HCT116 (cell line): ENCODE measurements around the gene INPP5J. TPM values are rescaled to one million over a fixed set of nuclear protein-coding genes. Genes with fewer than 3 reads are reported as not detected.

ENCODE experiments used
- ATAC-seq: fragments of 200-7000 bp; cut with Tn5 transposase; 2 replicates; pipeline ENCODE4 v1.9.1; 2020; ENCODE audit warnings: mild to moderate bottlenecking, moderate library complexity
- BruUV-seq: library from RNA; stranded (reverse); fragments of 400-500 nt; replicated peaks from 2 replicates; lab custom pipeline; 2021; lab: Mats Ljungman, UMichigan
- CTCF ChIA-PET: fragments of 300-600 bp; sonication (Branson Sonifier 250); formaldehyde crosslinking; loops from one replicate; lab custom pipeline; 2021; ENCODE audit warnings: antibody characterized with exemption; lab: Charles Lee
- POLR2A ChIA-PET: fragments of 300-600, 350-600 bp; sonication (Branson Sonifier 250); formaldehyde crosslinking; loops from one replicate; lab custom pipeline; 2021; ENCODE audit warnings: antibody characterized with exemption; lab: Charles Lee
- RAD21 ChIA-PET, 2 experiments: fragments of 300-600 bp; sonication (Branson Sonifier 250); formaldehyde crosslinking; loops; one replicate each; lab custom pipeline; 2023; ENCODE audit warnings: low total read pairs in 2 of 2; ENCODE audit not compliant: uncharacterized antibody in 2 of 2, unreplicated experiment in 2 of 2, low non-redundant PET in 1 of 2; lab: Charles Lee
- DNase-seq: peaks from one replicate; pipeline ENCODE4 v3.0.0-alpha.2; 2010; ENCODE audit warnings: low read depth, low spot score
- H2AFZ ChIP-seq: fragments of 200-600 bp; shearing (Covaris generic), sonication (generic); 2 replicates; pipeline ENCODE4 v1.6.1; 2017; ENCODE audit warnings: low read depth, mixed run types, mixed read lengths, antibody characterized with exemption, low read length; ENCODE audit not compliant: poor library complexity, severe bottlenecking
- H3K27ac ChIP-seq: 2 replicates; pipeline ENCODE4 v1.5.1; 2012; ENCODE audit warnings: low read depth, low read length
- H3K27me3 ChIP-seq: fragments of 200-600 bp; sonication (generic); 2 replicates; pipeline ENCODE4 v1.6.1; 2016; ENCODE audit warnings: mixed run types, low read length, mixed read lengths; ENCODE audit not compliant: insufficient read depth
- H3K36me3 ChIP-seq, 2 experiments: fragments of 200-500 bp in 1 of 2; fragments of 200-600 bp in 1 of 2; sonication (Bioruptor generic) in 1 of 2; sonication (generic) in 1 of 2; 2 replicates each; pipeline versions ENCODE4 v1.5.1 to v1.6.1; 2014 to 2016; ENCODE audit warnings: low read length in 2 of 2, inconsistent platforms in 1 of 2, mixed read lengths in 1 of 2, mixed run types in 1 of 2; ENCODE audit not compliant: insufficient read depth in 2 of 2, control insufficient read depth in 1 of 2
- H3K4me1 ChIP-seq, 2 experiments: fragments of 200-600 bp in 1 of 2; sonication (generic) in 1 of 2; 2 replicates each; pipeline versions ENCODE4 v1.5.1 to v1.6.1; 2012 to 2017; ENCODE audit warnings: low read length in 2 of 2, inconsistent platforms in 1 of 2, mild to moderate bottlenecking in 1 of 2, mixed read lengths in 1 of 2, mixed run types in 1 of 2, moderate library complexity in 1 of 2; ENCODE audit not compliant: insufficient read depth in 2 of 2, control insufficient read depth in 1 of 2
- H3K4me2 ChIP-seq: fragments of 200-600 bp; sonication (generic); 2 replicates; pipeline ENCODE4 v1.6.1; 2017; ENCODE audit warnings: mixed run types, low read length, mixed read lengths
- H3K4me3 ChIP-seq, 2 experiments: fragments of 200-600 bp in 1 of 2; sonication (generic) in 1 of 2; replicated peaks in 1 of 2; 2 replicates each; pipeline ENCODE4 v1.5.1; 2011 to 2016; ENCODE audit warnings: low read length in 2 of 2, control low read depth in 1 of 2, low read depth in 1 of 2, mild to moderate bottlenecking in 1 of 2, mixed read lengths in 1 of 2, mixed run types in 1 of 2
- H3K79me2 ChIP-seq: fragments of 200-600 bp; sonication (generic); 2 replicates; pipeline ENCODE4 v1.6.1; 2017; ENCODE audit warnings: mild to moderate bottlenecking, mixed run types, low read length, moderate library complexity, mixed read lengths; ENCODE audit not compliant: insufficient read depth
- H3K9ac ChIP-seq: fragments of 200-600 bp; sonication (generic); 2 replicates; pipeline ENCODE4 v1.6.1; 2016; ENCODE audit warnings: low read length, mixed read lengths
- H3K9me2 ChIP-seq: fragments of 200-600 bp; sonication (generic), shearing (Covaris generic); 2 replicates; pipeline ENCODE4 v1.6.1; 2017; ENCODE audit warnings: mixed run types, mild to moderate bottlenecking, moderate library complexity; ENCODE audit not compliant: insufficient read depth
- H3K9me3 ChIP-seq, 2 experiments: fragments of 200-500 bp in 1 of 2; fragments of 200-600 bp in 1 of 2; sonication (Bioruptor generic) in 1 of 2; sonication (generic) in 1 of 2; 2 replicates each; pipeline ENCODE4 v1.6.1; 2014 to 2017; ENCODE audit warnings: low read length in 2 of 2, mixed read lengths in 2 of 2, inconsistent platforms in 1 of 2, low read depth in 1 of 2, mild to moderate bottlenecking in 1 of 2, mixed run types in 1 of 2, moderate library complexity in 1 of 2; ENCODE audit not compliant: control insufficient read depth in 1 of 2, insufficient read depth in 1 of 2
- H4K20me1 ChIP-seq: fragments of 200-600 bp; sonication (generic), shearing (Covaris generic); 2 replicates; pipeline ENCODE4 v1.6.1; 2017; ENCODE audit warnings: mixed run types, mild to moderate bottlenecking, moderate library complexity; ENCODE audit not compliant: insufficient read depth
- CTCF ChIP-seq, 3 experiments: fragments of 200-600 bp in 1 of 3; sonication (generic) in 1 of 3; IDR thresholded peaks in 2 of 3; conservative IDR thresholded peaks in 1 of 3; 2 replicates each; pipeline ENCODE4 v1.5.1; 2012 to 2017; ENCODE audit warnings: low read depth in 2 of 3, low read length in 2 of 3, antibody characterized with exemption in 1 of 3, borderline replicate concordance in 1 of 3, control low read depth in 1 of 3, mild to moderate bottlenecking in 1 of 3, mixed read lengths in 1 of 3, mixed run types in 1 of 3, moderate library complexity in 1 of 3; ENCODE audit not compliant: insufficient read depth in 1 of 3
- EZH2 ChIP-seq: fragments of 200-600 bp; sonication (generic); IDR thresholded peaks from 2 replicates; pipeline ENCODE4 v1.6.1; 2017; ENCODE audit warnings: antibody characterized with exemption, mixed run types
- JUND ChIP-seq: IDR thresholded peaks from 2 replicates; pipeline ENCODE4 v1.6.1; 2012
- MAX ChIP-seq: IDR thresholded peaks from 2 replicates; pipeline ENCODE4 v1.6.1; 2012
- POLR2A ChIP-seq: IDR thresholded peaks from 2 replicates; pipeline ENCODE4 v1.7.0; 2011; ENCODE audit warnings: borderline replicate concordance; ENCODE audit not compliant: insufficient read depth, insufficient read length; ENCODE audit errors: extremely low read depth
- POLR2AphosphoS5 ChIP-seq: IDR thresholded peaks from 2 replicates; pipeline ENCODE4 v1.6.1; 2011; ENCODE audit warnings: mild to moderate bottlenecking, low read depth, low read length, moderate library complexity
- RAD21 ChIP-seq: IDR thresholded peaks from 2 replicates; pipeline ENCODE4 v1.6.1; 2012; ENCODE audit warnings: low read depth, mild to moderate bottlenecking
- SRF ChIP-seq: IDR thresholded peaks from 2 replicates; pipeline ENCODE4 v1.6.1; 2012; ENCODE audit warnings: low read depth
- ZBTB33 ChIP-seq: IDR thresholded peaks from 2 replicates; pipeline ENCODE4 v1.6.1; 2011; ENCODE audit warnings: mild to moderate bottlenecking, low read length, moderate library complexity; ENCODE audit not compliant: insufficient replicate concordance; ENCODE audit errors: extremely low read depth
- intact Hi-C: fragments of 100-400 bp; cut with micrococcal nuclease; formaldehyde crosslinking; loops from 2 replicates; pipeline ENCODE4 v1.10.0; 2022
- total RNA-seq: library from RNA; stranded (reverse); gene quantifications from one replicate; pipeline ENCODE4 v1.2.1, GENCODE V29; 2021; ENCODE audit not compliant: unreplicated experiment

The INPP5J gene
- total RNA-seq, 1 experiment from 2014 or later, result 8.9 TPM

- no peaks in the 10 kb centered on the region for H3K9me3 ChIP-seq
- ATAC-seq, result no peak
- intact Hi-C loops, result no loop called here
- ChIA-PET POLR2A (no interaction called here), RAD21 (no interaction called here), CTCF (interaction anchor here (1.4 kb wide), 1 partner anchor 48 kb away, joined by 4 read pairs; the partner anchor contains the start of gene SELENOM)
- H3K4me3 ChIP-seq, result no peak overlapping the region
- no peaks in the 10 kb centered on the region for H4K20me1 ChIP-seq
- no peaks in the 10 kb centered on the region for H3K36me3 ChIP-seq
- no peak overlapping the region for H3K27ac ChIP-seq
- H3K9me2 ChIP-seq, result no peaks in the 10 kb centered on the region
- H3K4me2 ChIP-seq, result no peak overlapping the region
- H3K9ac ChIP-seq, result no peak overlapping the region
- H3K4me1 ChIP-seq, result peaks cover 0 to 6% of the 10 kb centered on the region in 2 experiments; a peak in 2 of 4 replicates
- DNase-seq, result no peak
- H3K79me2 ChIP-seq, result peaks cover 3% of the 10 kb centered on the region
- no peaks in the 10 kb centered on the region for H3K27me3 ChIP-seq
- TF ChIP-seq JUND, result no peak
- no peak for TF ChIP-seq POLR2A
- TF ChIP-seq EZH2, result no peak
- no peak for TF ChIP-seq ZBTB33
- no peak for TF ChIP-seq SRF
- TF ChIP-seq MAX, result no peak
- no peak for TF ChIP-seq CTCF (IDR thresholded peaks at IDR 0.05 in 2 of 3, conservative IDR thresholded peaks at IDR 0.05 in 1 of 3; ENCODE audit: borderline replicate concordance in 1 of 3, insufficient read depth in 1 of 3, low read depth in 2 of 3, low read length in 2 of 3)
- TF ChIP-seq POLR2AphosphoS5, result no peak
- TF ChIP-seq RAD21, result no peak
- BruUV-seq, result no TSS peak
- H2AFZ ChIP-seq, result no peak overlapping the region
These were observed 32.7 kb downstream of the INPP5J start for GRCh38 chr22:31155422-31155821.
